HL-60 (cell line): ENCODE measurements around the gene ERC2.

ENCODE experiments used
- DNase-seq, 2 experiments: peaks; one replicate each; pipeline ENCODE4 v3.0.0-alpha.2; 2010 to 2020; ENCODE audit warnings: low read depth in 1 of 2, low spot score in 1 of 2
- H3K27ac ChIP-seq: fragments of 250-450 bp; sonication (Bioruptor Pico); replicated peaks from 2 replicates; pipeline ENCODE4 v1.5.1; 2020; ENCODE audit warnings: mild to moderate bottlenecking, moderate library complexity
- H3K27me3 ChIP-seq: fragments of 250-450 bp; sonication (Bioruptor Pico); 2 replicates; pipeline ENCODE4 v1.5.1; 2021; ENCODE audit warnings: mild to moderate bottlenecking, moderate library complexity; ENCODE audit not compliant: insufficient read depth, poor library complexity, severe bottlenecking
- H3K4me3 ChIP-seq: replicated peaks from 2 replicates; pipeline ENCODE4 v1.5.1; 2011; ENCODE audit warnings: mild to moderate bottlenecking, control low read depth, low read length; ENCODE audit not compliant: insufficient read depth
- CTCF ChIP-seq: IDR thresholded peaks from one replicate; pipeline ENCODE4 v1.5.1; 2011; ENCODE audit warnings: low read length, control low read depth, inconsistent platforms; ENCODE audit not compliant: insufficient read depth
- GABPA ChIP-seq: IDR thresholded peaks from 2 replicates; pipeline ENCODE4 v1.6.1; 2012; ENCODE audit warnings: low read depth
- POLR2AphosphoS5 ChIP-seq: IDR thresholded peaks from 2 replicates; pipeline ENCODE4 v1.6.1; 2012; ENCODE audit warnings: low read depth
- REST ChIP-seq: IDR thresholded peaks from 2 replicates; pipeline ENCODE4 v1.6.1; 2012; ENCODE audit warnings: low read depth; ENCODE audit not compliant: insufficient replicate concordance
- SPI1 ChIP-seq: IDR thresholded peaks from 2 replicates; pipeline ENCODE4 v1.6.1; 2012; ENCODE audit warnings: low read depth, mild to moderate bottlenecking, borderline replicate concordance

The ERC2 gene

GRCh38 chr3:55701997-55702396, 766.3 kb downstream of the ERC2 start:
- H3K4me3 ChIP-seq = no peak overlapping the region
- no peak overlapping the region for H3K27ac ChIP-seq
- no peak for DNase-seq
- TF ChIP-seq CTCF (no peak), SPI1 (no peak), POLR2AphosphoS5 (no peak), REST (no peak), GABPA (no peak)
- H3K27me3 ChIP-seq = no peaks in the 10 kb centered on the region

GRCh38 chr3:55698831-55699230, 769.4 kb downstream of the ERC2 start:
- no peak for DNase-seq
- no peak overlapping the region for H3K27ac ChIP-seq
- no peaks in the 10 kb centered on the region for H3K27me3 ChIP-seq
- no peak for TF ChIP-seq CTCF
- TF ChIP-seq POLR2AphosphoS5 = no peak
- TF ChIP-seq SPI1 = no peak
- no peak for TF ChIP-seq REST
- TF ChIP-seq GABPA = no peak
- no peak overlapping the region for H3K4me3 ChIP-seq

GRCh38 chr3:55697177-55697865, 770.9 kb downstream of the ERC2 start:
- H3K27ac ChIP-seq = no peak overlapping the region
- no peak for DNase-seq
- H3K27me3 ChIP-seq = no peaks in the 10 kb centered on the region
- no peak overlapping the region for H3K4me3 ChIP-seq
- TF ChIP-seq POLR2AphosphoS5 (no peak), SPI1 (no peak), GABPA (no peak), REST (no peak), CTCF (no peak)
